Measurements from ENCODE around the gene SAMD3.
"Not testable (repeated sequence)": the region's sequence is repeated elsewhere in the genome, so short reads cannot be mapped to it uniquely, and the experiment has no call there.

The SAMD3 gene

DNA sequence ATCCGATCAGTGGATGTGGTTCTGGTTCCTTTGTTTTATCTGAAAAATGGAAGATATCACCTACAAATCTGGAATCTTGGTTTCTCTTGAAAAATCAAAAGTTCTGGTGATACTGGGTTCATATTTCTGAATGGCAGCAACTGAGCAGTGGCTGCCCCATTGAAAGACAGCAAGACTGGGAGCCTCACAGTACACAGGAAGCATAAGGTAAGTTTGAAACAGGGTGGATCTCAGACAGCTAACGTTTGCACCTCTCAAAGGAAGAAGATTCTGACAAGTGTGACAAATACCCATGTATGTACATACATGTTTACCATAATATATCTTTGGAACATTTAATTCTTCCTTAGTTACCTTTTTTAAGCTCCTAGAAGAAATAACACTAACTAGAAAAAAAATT lies at the start of gene SAMD3:
Gene SAMD3, minus strand, starts transcription at position 177 of the 400 bp plus-strand sequence. CDS start 7,678 bp downstream, outside the sequence.
- in situ Hi-C loops (cut with MboI; ENCODE audit: low sequenced_read_pairs) = no loop called here

DNA sequence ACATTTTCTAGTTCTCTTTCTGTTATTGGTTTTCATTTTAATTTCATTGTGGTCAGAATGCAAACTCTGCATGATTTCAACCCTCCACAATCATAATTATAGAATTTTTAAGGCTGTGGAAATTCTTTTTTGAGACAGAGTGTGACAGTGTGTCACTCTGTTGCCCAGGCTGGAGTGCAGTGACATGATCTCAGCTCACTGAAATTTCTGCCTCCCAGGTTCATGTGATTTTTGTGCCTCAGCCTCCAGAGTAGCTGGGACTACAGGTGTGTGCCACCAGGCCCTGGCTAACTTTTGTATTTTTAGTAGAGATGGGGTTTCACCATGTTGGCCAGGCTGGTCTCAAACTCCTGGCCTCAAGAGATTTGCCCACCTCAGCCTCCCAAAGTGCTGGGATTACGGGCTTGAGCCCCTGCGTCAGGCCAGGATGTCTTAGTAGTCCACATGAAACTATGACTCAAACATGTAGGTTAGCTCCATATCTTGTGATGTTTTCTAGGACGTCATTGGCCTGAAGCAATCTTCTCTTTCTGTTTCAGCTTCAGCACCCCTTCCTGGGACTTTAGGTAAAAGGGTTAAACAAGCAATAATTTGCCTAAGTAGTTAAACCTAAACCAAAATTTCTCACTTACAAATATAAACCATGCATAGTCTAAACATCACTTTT lies 47.4 kb upstream of the SAMD3 start:
- in situ Hi-C loops (cut with MboI; ENCODE audit: low sequenced_read_pairs) = no loop called here

DNA sequence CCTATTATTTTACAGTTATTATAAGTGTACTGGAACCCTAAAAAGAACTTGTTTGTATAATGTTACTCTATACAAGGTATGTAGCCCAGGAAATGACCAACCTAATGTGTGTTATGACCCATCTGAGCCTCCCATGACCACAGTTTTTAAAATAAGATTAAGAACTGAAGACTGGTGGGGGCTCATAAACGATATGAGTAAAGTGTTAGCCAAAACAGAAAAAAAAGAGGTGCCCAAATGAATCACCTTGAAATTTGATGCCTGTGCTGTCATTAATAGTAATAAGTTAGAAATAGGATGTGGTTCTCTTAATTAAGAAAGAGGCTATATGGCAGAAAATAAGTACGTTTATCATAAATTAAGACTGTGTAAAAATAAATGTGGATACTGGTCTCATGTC lies 42.8 kb upstream of the SAMD3 start:
- in situ Hi-C loops (cut with MboI; ENCODE audit: low sequenced_read_pairs) = not testable (repeated sequence)

GRCh38 chr6:130262008-130262407 lies 39.3 kb upstream of the SAMD3 start:
- in situ Hi-C loops (cut with MboI; ENCODE audit: low sequenced_read_pairs) = no loop called here

DNA sequence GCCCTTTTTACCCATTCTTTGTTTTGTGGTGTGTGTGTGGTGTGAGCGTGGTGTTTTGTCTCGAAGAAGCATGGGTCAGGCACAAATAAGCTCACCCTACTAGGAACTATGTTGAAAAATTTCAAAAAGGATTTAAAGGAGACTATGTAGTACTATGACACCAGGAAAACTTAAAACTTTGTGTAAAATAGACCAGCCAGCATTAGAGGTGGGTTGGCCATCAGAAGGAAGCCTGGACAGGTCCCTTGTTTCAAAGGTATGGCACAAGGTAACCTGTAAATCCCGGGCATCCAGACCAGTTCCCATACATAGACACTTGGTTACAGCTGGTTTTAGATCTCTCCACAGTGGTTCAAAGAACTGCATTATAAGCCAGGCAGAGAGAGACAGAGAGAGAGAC lies 38.8 kb upstream of the SAMD3 start:
- in situ Hi-C loops (cut with MboI; ENCODE audit: low sequenced_read_pairs) = not testable (repeated sequence)

- in situ Hi-C loops (cut with MboI; ENCODE audit: low sequenced_read_pairs) = not testable (repeated sequence)
Measured at GRCh38 chr6:130260614-130261241, 38.0 kb upstream of the SAMD3 start.

- in situ Hi-C loops (cut with MboI; ENCODE audit: low sequenced_read_pairs) = not testable (repeated sequence)
Measured at GRCh38 chr6:130260050-130260462, 37.3 kb upstream of the SAMD3 start.

DNA sequence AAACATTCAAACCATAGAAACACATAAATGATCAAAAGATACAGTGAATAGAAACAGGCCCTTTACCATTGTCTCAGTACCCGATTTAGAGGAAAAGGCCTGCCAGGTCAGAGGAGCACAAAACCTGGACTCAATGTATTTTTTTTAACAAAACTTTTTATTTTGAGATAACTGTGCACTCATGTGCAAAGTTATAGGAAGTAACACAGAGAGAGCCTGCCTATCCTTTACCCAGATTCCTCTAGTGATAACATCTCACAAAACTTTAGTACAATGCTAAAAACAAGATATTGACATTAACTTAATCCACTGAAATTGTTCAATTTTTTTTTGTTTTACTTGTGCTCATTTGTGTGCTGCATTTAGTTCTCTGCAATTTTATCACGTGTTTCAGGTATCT lies 36.8 kb upstream of the SAMD3 start:
- in situ Hi-C loops (cut with MboI; ENCODE audit: low sequenced_read_pairs) = no loop called here

- in situ Hi-C loops (cut with MboI; ENCODE audit: low sequenced_read_pairs) = no loop called here
Measured at GRCh38 chr6:130259140-130259539, 36.4 kb upstream of the SAMD3 start.

DNA sequence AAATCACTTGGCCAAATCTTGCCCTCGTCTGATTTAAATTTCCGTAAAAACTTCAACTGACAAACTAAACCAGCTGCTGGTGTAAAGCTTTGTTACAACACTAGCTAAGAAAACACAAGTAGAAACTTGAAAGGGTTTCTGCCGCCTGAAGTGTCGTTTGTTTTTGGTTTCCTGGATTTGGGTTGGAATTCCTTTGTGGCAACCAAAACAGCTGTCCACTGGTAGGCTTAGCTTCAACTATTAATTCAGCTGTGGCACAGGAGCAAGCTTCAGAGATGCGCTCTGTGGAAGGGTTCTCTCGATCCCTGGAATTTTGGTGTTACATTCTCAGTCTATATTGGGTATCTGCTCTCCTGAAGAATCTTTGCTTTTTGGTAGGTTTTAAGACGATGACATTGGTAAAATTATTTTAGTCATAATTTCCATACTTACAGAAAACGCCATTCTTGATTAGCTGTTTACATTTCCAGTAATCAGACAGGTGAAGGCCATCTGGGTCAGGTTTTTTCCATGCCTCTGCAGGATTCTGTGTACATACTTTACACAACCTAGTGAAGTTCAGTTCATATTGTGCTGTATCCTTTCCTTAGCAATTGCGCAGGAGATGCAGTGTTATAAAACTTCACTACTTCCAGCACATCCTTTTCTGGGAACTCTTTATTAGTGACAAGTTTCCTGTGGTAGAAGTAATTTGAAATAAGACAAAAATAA lies 29.9 kb upstream of the SAMD3 start:
- in situ Hi-C loops (cut with MboI; ENCODE audit: low sequenced_read_pairs) = no loop called here

DNA sequence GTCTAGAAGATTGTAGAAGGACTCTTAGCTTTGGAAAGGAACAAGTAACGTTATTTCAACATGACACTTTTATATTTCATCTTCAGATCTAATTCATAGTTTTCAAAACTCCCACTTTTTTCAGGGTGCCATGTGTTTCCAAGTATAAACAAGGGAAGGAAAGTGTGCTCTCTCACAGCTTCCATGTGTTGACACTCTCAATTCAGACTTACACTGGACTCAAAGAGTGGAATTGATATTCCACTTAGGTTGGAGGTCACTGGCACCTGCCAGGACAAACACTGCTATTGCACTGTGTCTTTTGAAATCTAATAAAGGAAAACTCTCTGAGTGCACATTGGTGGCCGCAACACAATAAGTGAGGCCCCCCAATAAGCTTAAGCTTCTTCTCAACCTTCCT lies 22.5 kb upstream of the SAMD3 start:
- in situ Hi-C loops (cut with MboI; ENCODE audit: low sequenced_read_pairs) = no loop called here

DNA sequence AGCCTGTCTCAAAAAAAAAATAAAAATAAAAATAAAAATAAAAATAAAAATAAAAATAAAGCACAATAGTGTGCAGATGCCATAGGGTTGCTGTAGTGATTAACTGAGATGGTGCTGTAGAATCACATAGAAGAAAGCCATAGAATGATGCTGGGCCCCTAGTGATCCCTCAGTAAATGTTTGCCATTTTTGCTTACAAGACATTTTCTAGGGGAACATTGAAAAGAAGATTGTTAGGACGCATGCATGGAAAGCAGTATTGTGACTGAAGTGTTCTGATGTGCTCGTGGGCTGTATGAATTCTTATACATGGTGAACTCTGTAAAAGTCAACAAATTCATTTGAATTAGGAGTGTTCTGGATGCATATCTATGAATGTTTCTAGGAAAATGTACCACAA lies 22.0 kb upstream of the SAMD3 start:
- in situ Hi-C loops (cut with MboI; ENCODE audit: low sequenced_read_pairs) = no loop called here

- in situ Hi-C loops (cut with MboI; ENCODE audit: low sequenced_read_pairs) = no loop called here
Measured at GRCh38 chr6:130240232-130240631, 17.5 kb upstream of the SAMD3 start.

DNA sequence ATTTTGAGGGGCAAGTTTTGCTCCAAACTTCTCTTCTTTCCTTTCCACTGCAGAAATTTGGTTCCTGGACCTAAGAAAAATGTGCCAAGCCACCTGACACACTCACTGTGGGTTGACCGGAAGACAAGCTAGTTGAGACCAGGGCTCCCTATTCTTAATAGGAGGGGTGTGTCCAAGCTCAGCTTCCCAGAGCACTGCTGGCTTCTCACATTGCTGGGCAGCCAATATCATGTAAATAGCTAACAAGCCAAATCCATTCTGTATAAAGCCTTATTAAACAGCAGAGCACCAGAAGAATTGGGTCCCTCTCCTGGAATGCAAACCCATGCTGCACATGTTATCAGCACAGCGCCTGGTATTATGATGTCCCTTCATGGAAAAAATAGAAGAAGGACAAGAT lies 17.0 kb upstream of the SAMD3 start:
- in situ Hi-C loops (cut with MboI; ENCODE audit: low sequenced_read_pairs) = no loop called here

- in situ Hi-C loops (cut with MboI; ENCODE audit: low sequenced_read_pairs) = no loop called here
Measured at GRCh38 chr6:130233330-130233729, 10.6 kb upstream of the SAMD3 start.

DNA sequence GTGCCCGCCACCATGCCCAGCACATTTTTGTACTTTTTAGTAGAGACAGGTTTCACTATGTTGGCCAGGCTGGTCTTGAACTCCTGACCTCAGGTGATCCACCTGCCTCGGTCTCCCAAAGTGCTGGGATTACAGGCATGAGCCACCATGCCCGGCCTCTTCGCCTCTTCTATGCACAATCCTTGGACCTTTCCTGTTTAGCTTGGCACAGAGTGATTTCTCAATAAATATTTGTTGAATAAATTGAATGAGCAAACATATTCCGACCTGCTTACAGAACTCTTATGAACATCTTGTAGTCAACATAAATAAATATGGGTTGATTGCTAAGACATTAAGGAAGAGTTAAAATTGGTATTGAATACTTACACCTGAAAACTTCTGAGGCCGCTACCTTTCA lies 7.8 kb upstream of the SAMD3 start:
- in situ Hi-C loops (cut with MboI; ENCODE audit: low sequenced_read_pairs) = not testable (repeated sequence)

- in situ Hi-C loops (cut with MboI; ENCODE audit: low sequenced_read_pairs) = no loop called here
Measured at GRCh38 chr6:130229645-130230044, 6.9 kb upstream of the SAMD3 start.

- in situ Hi-C loops (cut with MboI; ENCODE audit: low sequenced_read_pairs) = no loop called here
Measured at GRCh38 chr6:130223508-130223907, 757 bp upstream of the SAMD3 start.

GRCh38 chr6:130218134-130218533 lies 4.6 kb downstream of the SAMD3 start:
- in situ Hi-C loops (cut with MboI; ENCODE audit: low sequenced_read_pairs) = no loop called here

GRCh38 chr6:130216620-130217019 lies 6.1 kb downstream of the SAMD3 start:
- in situ Hi-C loops (cut with MboI; ENCODE audit: low sequenced_read_pairs) = no loop called here

GRCh38 chr6:130215526-130215925 lies 7.2 kb downstream of the SAMD3 start:
- in situ Hi-C loops (cut with MboI; ENCODE audit: low sequenced_read_pairs) = no loop called here

GRCh38 chr6:130212215-130212874 lies 10.4 kb downstream of the SAMD3 start:
- in situ Hi-C loops (cut with MboI; ENCODE audit: low sequenced_read_pairs) = no loop called here

Measured in HL-60/S4 (cell line).